ENCODE measurements around the gene SLCO1A2. TPM values are rescaled to one million over a fixed set of nuclear protein-coding genes. Genes with fewer than 3 reads are reported as not detected.

Gene SLCO1A2
- polyA plus RNA-seq, 1 donor (not counting 4 experiments of a cell fraction or from before 2014, with no cell fraction given) = not detected

DNA sequence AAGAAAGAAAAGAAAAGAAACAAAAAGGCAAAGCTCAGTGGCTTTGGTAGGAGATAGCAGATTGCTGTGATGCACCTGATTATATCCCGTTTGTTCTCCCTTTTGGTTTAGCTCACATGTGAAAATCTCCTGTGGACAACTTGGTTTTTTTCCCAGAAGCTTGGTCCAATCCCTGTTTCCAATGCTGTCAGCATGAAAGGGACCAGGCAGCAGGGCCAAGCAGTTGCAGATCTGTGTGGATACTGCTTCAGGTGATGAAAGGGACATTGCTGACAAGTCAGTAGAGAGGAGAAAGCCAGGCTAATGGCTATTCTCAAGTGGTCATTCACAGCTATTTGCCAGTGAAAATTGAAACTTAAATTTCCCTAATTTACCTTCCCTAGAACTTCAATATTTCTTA, 18.8 kb upstream of the SLCO1A2 start:
- Histone ChIP-seq H4K20me1 (ENCODE audit: control insufficient read depth, extremely low read depth, insufficient read depth, low read length) (no peaks in the 10 kb centered on the region), H3K4me3 (ENCODE audit: control insufficient read depth in 2 of 3, extremely low read depth in 1 of 3, insufficient read depth in 2 of 3, low read depth in 1 of 3, low read length in 3 of 3) (no peak overlapping the region), H3K4me2 (ENCODE audit: control insufficient read depth, extremely low read depth, insufficient read depth, low read depth, low read length) (no peak overlapping the region), H3K36me3 (ENCODE audit: control insufficient read depth in 2 of 2, extremely low read depth in 1 of 2, insufficient read depth in 2 of 2, low read length in 2 of 2) (no peaks in the 10 kb centered on the region), H3K9me1 (ENCODE audit: control insufficient read depth, extremely low read depth, insufficient read depth, low read length) (no peaks in the 10 kb centered on the region), H3K79me2 (ENCODE audit: control insufficient read depth, insufficient read depth, low read length) (no peaks in the 10 kb centered on the region), H3K9me3 (ENCODE audit: control insufficient read depth, low read depth, low read length) (no peaks in the 10 kb centered on the region), H3K27ac (ENCODE audit: control insufficient read depth, insufficient read depth, low read length) (no peak overlapping the region), H3K9ac (ENCODE audit: control insufficient read depth, extremely low read depth, insufficient read depth, low read length) (no peak overlapping the region), H2AFZ (ENCODE audit: control insufficient read depth, low read length) (no peak overlapping the region), H3K27me3 (ENCODE audit: control insufficient read depth, extremely low read depth, insufficient read depth, low read length) (no peaks in the 10 kb centered on the region), H3K4me1 (ENCODE audit: control insufficient read depth, extremely low read depth, insufficient read depth, low read length) (no peaks in the 10 kb centered on the region)
- TF ChIP-seq, protein P1, sequence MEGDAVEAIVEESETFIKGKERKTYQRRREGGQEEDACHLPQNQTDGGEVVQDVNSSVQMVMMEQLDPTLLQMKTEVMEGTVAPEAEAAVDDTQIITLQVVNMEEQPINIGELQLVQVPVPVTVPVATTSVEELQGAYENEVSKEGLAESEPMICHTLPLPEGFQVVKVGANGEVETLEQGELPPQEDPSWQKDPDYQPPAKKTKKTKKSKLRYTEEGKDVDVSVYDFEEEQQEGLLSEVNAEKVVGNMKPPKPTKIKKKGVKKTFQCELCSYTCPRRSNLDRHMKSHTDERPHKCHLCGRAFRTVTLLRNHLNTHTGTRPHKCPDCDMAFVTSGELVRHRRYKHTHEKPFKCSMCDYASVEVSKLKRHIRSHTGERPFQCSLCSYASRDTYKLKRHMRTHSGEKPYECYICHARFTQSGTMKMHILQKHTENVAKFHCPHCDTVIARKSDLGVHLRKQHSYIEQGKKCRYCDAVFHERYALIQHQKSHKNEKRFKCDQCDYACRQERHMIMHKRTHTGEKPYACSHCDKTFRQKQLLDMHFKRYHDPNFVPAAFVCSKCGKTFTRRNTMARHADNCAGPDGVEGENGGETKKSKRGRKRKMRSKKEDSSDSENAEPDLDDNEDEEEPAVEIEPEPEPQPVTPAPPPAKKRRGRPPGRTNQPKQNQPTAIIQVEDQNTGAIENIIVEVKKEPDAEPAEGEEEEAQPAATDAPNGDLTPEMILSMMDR (optimal IDR thresholded peaks at IDR 0.05 in 1 of 3, IDR thresholded peaks at IDR 0.05 in 1 of 3, conservative IDR thresholded peaks at IDR 0.05 in 1 of 3; ENCODE audit: extremely low read depth in 1 of 3, insufficient read depth in 2 of 3, low read length in 3 of 3) = no peak
- no peak for TF ChIP-seq EZH2 (IDR thresholded peaks at IDR 0.05; ENCODE audit: low read length)
- dilution Hi-C loops (cut with MboI; ENCODE audit: extremely low pct_ligation_motif_present, low sequenced_read_pairs) = no loop called here
- FAIRE-seq (no peak), DNase-seq (ENCODE audit: low read depth, low spot score) (no peak)

DNA sequence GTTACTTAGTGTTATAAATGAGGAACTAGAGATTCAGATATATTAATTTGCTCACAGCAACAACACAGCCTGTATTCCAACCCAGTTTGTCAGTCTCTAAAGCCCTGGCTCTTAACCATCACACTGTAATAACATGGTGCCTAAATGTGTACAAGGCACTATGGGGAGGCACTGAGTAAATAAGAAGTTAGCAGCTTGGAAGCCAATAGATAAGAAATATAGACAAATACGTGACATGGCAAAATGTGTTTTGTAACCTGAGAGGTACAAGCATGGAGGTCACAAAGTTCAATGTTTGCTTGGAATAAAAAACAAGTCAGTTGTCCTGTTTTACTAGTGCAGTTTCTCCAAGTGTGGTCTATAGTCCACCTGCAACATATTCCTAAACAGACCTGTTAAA, 16.3 kb upstream of the SLCO1A2 start:
- Histone ChIP-seq H2AFZ (ENCODE audit: control insufficient read depth, low read length) (no peak overlapping the region), H3K9me1 (ENCODE audit: control insufficient read depth, extremely low read depth, insufficient read depth, low read length) (no peaks in the 10 kb centered on the region), H3K27ac (ENCODE audit: control insufficient read depth, insufficient read depth, low read length) (no peak overlapping the region), H3K79me2 (ENCODE audit: control insufficient read depth, insufficient read depth, low read length) (no peaks in the 10 kb centered on the region), H3K27me3 (ENCODE audit: control insufficient read depth, extremely low read depth, insufficient read depth, low read length) (no peaks in the 10 kb centered on the region), H3K36me3 (ENCODE audit: control insufficient read depth in 2 of 2, extremely low read depth in 1 of 2, insufficient read depth in 2 of 2, low read length in 2 of 2) (no peaks in the 10 kb centered on the region), H3K9me3 (ENCODE audit: control insufficient read depth, low read depth, low read length) (no peaks in the 10 kb centered on the region), H3K4me2 (ENCODE audit: control insufficient read depth, extremely low read depth, insufficient read depth, low read depth, low read length) (no peak overlapping the region), H4K20me1 (ENCODE audit: control insufficient read depth, extremely low read depth, insufficient read depth, low read length) (no peaks in the 10 kb centered on the region), H3K9ac (ENCODE audit: control insufficient read depth, extremely low read depth, insufficient read depth, low read length) (no peak overlapping the region), H3K4me3 (ENCODE audit: control insufficient read depth in 2 of 3, extremely low read depth in 1 of 3, insufficient read depth in 2 of 3, low read depth in 1 of 3, low read length in 3 of 3) (no peak overlapping the region), H3K4me1 (ENCODE audit: control insufficient read depth, extremely low read depth, insufficient read depth, low read length) (no peaks in the 10 kb centered on the region)
- no peak for DNase-seq (ENCODE audit: low read depth, low spot score)
- no peak for TF ChIP-seq EZH2 (IDR thresholded peaks at IDR 0.05; ENCODE audit: low read length)
- TF ChIP-seq, protein P1 (optimal IDR thresholded peaks at IDR 0.05 in 1 of 3, IDR thresholded peaks at IDR 0.05 in 1 of 3, conservative IDR thresholded peaks at IDR 0.05 in 1 of 3; ENCODE audit: extremely low read depth in 1 of 3, insufficient read depth in 2 of 3, low read length in 3 of 3) = no peak
- no peak for FAIRE-seq
- dilution Hi-C loops (cut with MboI; ENCODE audit: extremely low pct_ligation_motif_present, low sequenced_read_pairs) = no loop called here

Measured in keratinocyte (primary cell).